ENCODE results near the gene GNAZ. TPM values are rescaled to one million over a fixed set of nuclear protein-coding genes. Genes with fewer than 3 reads are reported as not detected.

GNAZ gene
- total and polyA plus RNA-seq, 4 donors, result 0.21 to 2.2 (median 0.38) TPM

DNA sequence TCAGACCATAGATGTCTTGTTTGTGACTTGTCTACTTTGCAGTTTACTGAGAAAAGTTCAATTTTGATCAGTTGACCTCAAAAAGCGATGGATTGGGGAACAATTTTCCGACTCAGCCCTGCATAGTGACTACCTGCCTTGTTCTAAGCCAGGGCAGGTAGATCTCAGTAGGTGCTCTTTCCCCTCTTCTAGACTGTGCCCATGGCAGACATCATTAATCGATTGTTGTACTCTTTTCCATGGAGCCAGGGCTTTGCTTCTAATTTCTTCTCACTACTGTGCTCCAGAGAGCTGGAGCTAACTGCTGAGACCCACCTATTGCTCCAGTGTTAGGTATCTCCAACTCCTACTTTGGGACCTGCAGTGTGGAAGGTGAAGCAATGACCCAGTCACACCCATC is 84.8 kb downstream of the GNAZ start (continued):
- TF ChIP-seq ZBTB33 (IDR thresholded peaks at IDR 0.05) (no peak), JUND (IDR thresholded peaks at IDR 0.05) (no peak), FOXA1 (IDR thresholded peaks at IDR 0.05) (no peak), RAD21 (IDR thresholded peaks at IDR 0.05) (no peak), SP1 (IDR thresholded peaks at IDR 0.05) (no peak), HNF4G (IDR thresholded peaks at IDR 0.05) (no peak), NR2F2 (IDR thresholded peaks at IDR 0.05) (no peak), GABPA (IDR thresholded peaks at IDR 0.05 in 1 of 2, conservative IDR thresholded peaks at IDR 0.05 in 1 of 2) (no peak)
- TF ChIP-seq, protein P1, sequence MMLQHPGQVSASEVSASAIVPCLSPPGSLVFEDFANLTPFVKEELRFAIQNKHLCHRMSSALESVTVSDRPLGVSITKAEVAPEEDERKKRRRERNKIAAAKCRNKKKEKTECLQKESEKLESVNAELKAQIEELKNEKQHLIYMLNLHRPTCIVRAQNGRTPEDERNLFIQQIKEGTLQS (IDR thresholded peaks at IDR 0.05), result no peak

GRCh38 chr22:23155831-23156230 is 85.5 kb downstream of the GNAZ start:
- Histone ChIP-seq H3K4me3 (ENCODE audit: low read depth in 1 of 3, low read length in 3 of 3) (no peak overlapping the region), H3K36me3 (ENCODE audit: control insufficient read depth in 4 of 4, insufficient read depth in 3 of 4, low read depth in 1 of 4, low read length in 3 of 4) (no peaks in the 10 kb centered on the region), H3K9ac (ENCODE audit: low read depth in 1 of 2, low read length in 2 of 2) (no peak overlapping the region), H3K9me3 (ENCODE audit: control insufficient read depth in 4 of 4, low read length in 3 of 4) (no peaks in the 10 kb centered on the region), H3K27ac (ENCODE audit: low read depth in 1 of 2, low read length in 2 of 2) (no peak overlapping the region), H3K27me3 (ENCODE audit: control insufficient read depth in 4 of 4, insufficient read depth in 4 of 4, low read length in 3 of 4) (no peaks in the 10 kb centered on the region), H3K4me1 (ENCODE audit: control insufficient read depth in 4 of 4, insufficient read depth in 4 of 4, low read length in 3 of 4) (peaks cover 0 to 8% (median 5%) of the 10 kb centered on the region in 4 donors)
- no peak for DNase-seq (ENCODE audit: low spot score)
- TF ChIP-seq FOXA1 (IDR thresholded peaks at IDR 0.05) (no peak), HNF4G (IDR thresholded peaks at IDR 0.05) (no peak), GABPA (IDR thresholded peaks at IDR 0.05 in 1 of 2, conservative IDR thresholded peaks at IDR 0.05 in 1 of 2) (no peak), SP1 (IDR thresholded peaks at IDR 0.05) (no peak), RAD21 (IDR thresholded peaks at IDR 0.05) (no peak), JUND (IDR thresholded peaks at IDR 0.05) (no peak), HNF4A (conservative IDR thresholded peaks at IDR 0.05) (no peak), NR2F2 (IDR thresholded peaks at IDR 0.05) (no peak), YY1 (IDR thresholded peaks at IDR 0.05) (no peak), CTCF (IDR thresholded peaks at IDR 0.05; ENCODE audit: low read depth, low read length, missing input control) (no peak)
- TF ChIP-seq, protein P2, sequence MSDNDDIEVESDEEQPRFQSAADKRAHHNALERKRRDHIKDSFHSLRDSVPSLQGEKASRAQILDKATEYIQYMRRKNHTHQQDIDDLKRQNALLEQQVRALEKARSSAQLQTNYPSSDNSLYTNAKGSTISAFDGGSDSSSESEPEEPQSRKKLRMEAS (IDR thresholded peaks at IDR 0.05), result no peak
- TF ChIP-seq, protein P1 (IDR thresholded peaks at IDR 0.05), result no peak
- WGBS, result 96% methylated on average over 9 of the region's 9 CpGs

GRCh38 chr22:23156286-23156685 is 86.0 kb downstream of the GNAZ start:
- DNase-seq (ENCODE audit: low spot score), result no peak
- 70% methylated on average over 8 of the region's 8 CpGs for WGBS
- Histone ChIP-seq H3K27me3 (ENCODE audit: control insufficient read depth in 4 of 4, insufficient read depth in 4 of 4, low read length in 3 of 4) (no peaks in the 10 kb centered on the region), H3K36me3 (ENCODE audit: control insufficient read depth in 4 of 4, insufficient read depth in 3 of 4, low read depth in 1 of 4, low read length in 3 of 4) (no peaks in the 10 kb centered on the region), H3K27ac (ENCODE audit: low read depth in 1 of 2, low read length in 2 of 2) (no peak overlapping the region), H3K9ac (ENCODE audit: low read depth in 1 of 2, low read length in 2 of 2) (peak overlapping the region in 1 of 2 donors; percentile 21), H3K4me1 (ENCODE audit: control insufficient read depth in 4 of 4, insufficient read depth in 4 of 4, low read length in 3 of 4) (peaks cover 0 to 8% (median 5%) of the 10 kb centered on the region in 4 donors), H3K4me3 (ENCODE audit: low read depth in 1 of 3, low read length in 3 of 3) (no peak overlapping the region), H3K9me3 (ENCODE audit: control insufficient read depth in 4 of 4, low read length in 3 of 4) (no peaks in the 10 kb centered on the region)
- TF ChIP-seq HNF4G (IDR thresholded peaks at IDR 0.05), result no peak
- no peak for TF ChIP-seq NR2F2 (IDR thresholded peaks at IDR 0.05)
- TF ChIP-seq REST (IDR thresholded peaks at IDR 0.05), result no peak
- TF ChIP-seq HNF4A (conservative IDR thresholded peaks at IDR 0.05), result no peak
- no peak for TF ChIP-seq EGR1 (IDR thresholded peaks at IDR 0.05; ENCODE audit: low read depth in 2 of 2)
- no peak for TF ChIP-seq ZBTB33 (IDR thresholded peaks at IDR 0.05)
- TF ChIP-seq FOXA2 (IDR thresholded peaks at IDR 0.05), result no peak
- TF ChIP-seq YY1 (IDR thresholded peaks at IDR 0.05), result no peak
- TF ChIP-seq CTCF (IDR thresholded peaks at IDR 0.05; ENCODE audit: low read depth, low read length, missing input control), result no peak
- TF ChIP-seq RAD21 (IDR thresholded peaks at IDR 0.05), result no peak
